HCT116 (cell line): ENCODE results near the gene KIRREL3.

Experiments used
- POLR2A ChIP-seq: IDR thresholded peaks from 2 replicates; pipeline ENCODE4 v1.7.0; 2011; ENCODE audit warnings: borderline replicate concordance; ENCODE audit not compliant: insufficient read depth, insufficient read length; ENCODE audit errors: extremely low read depth
- POLR2AphosphoS5 ChIP-seq: IDR thresholded peaks from 2 replicates; pipeline ENCODE4 v1.6.1; 2011; ENCODE audit warnings: mild to moderate bottlenecking, low read depth, low read length, moderate library complexity

DNA sequence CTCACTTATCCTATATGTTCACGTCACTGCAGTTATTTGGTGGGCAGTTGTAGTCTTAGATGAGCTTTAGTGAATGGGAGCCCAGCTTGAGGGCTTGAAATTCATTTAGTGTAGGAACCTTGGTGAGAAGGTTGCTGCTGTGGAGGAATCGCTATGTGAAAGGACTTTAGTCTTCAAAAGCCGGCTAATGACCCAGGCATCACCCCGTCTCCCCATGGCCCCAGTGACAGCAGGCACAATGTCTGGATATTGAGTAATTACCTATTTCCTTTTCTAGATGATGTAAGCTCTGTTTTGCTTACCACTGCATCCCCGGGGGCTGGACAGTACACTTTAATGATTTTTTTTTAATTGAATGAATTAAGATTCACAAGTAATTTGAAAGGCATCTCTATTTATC is 361.9 kb downstream of the KIRREL3 start:
- TF ChIP-seq POLR2A = no peak
- TF ChIP-seq POLR2AphosphoS5 = no peak
